B cell (primary cell): ENCODE results near the gene CCNI2.

ENCODE experiments used
- EZH2 ChIP-seq: IDR thresholded peaks from 2 replicates; pipeline ENCODE4 v1.6.1; 2012; ENCODE audit warnings: borderline replicate concordance, low read depth, mild to moderate bottlenecking, moderate library complexity, low read length; ENCODE audit not compliant: insufficient read depth, poor library complexity, severe bottlenecking
- TF ChIP-seq, protein P1 (sequence below): fragments of 200-600 bp; IDR thresholded peaks from one replicate; pipeline ENCODE4 v1.8.0; 2022; ENCODE audit warnings: antibody characterized with exemption, mild to moderate bottlenecking

DNA sequence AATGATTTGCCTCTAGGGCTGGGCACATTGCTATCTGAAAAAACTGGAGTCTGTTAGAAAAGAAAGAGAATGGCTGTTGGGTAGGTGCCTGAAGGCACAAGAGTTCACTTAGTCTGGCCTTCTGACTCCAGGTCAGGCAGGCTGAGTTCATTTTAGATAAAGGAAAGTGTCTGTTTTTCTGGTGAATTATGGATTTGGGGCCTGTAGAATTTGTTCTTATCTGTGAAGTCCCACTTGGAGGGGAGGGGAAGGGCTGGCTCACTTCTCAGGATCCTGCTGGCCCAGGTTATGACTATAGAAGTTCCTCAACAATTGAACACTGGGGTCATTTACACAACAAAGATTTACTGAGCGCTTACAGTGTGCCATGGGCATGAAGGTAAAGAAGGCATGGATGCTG lies 41.3 kb downstream of the CCNI2 start:
- TF ChIP-seq, protein P1, sequence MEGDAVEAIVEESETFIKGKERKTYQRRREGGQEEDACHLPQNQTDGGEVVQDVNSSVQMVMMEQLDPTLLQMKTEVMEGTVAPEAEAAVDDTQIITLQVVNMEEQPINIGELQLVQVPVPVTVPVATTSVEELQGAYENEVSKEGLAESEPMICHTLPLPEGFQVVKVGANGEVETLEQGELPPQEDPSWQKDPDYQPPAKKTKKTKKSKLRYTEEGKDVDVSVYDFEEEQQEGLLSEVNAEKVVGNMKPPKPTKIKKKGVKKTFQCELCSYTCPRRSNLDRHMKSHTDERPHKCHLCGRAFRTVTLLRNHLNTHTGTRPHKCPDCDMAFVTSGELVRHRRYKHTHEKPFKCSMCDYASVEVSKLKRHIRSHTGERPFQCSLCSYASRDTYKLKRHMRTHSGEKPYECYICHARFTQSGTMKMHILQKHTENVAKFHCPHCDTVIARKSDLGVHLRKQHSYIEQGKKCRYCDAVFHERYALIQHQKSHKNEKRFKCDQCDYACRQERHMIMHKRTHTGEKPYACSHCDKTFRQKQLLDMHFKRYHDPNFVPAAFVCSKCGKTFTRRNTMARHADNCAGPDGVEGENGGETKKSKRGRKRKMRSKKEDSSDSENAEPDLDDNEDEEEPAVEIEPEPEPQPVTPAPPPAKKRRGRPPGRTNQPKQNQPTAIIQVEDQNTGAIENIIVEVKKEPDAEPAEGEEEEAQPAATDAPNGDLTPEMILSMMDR, result no peak
- no peak for TF ChIP-seq EZH2
